OCI-LY1 (cell line): ENCODE measurements around the gene SH3BP1.
A peak's percentile ranks its signal among the peaks of the same experiment; 100 is the strongest.

Experiments
- EZH2 ChIP-seq: fragments of 200-600 bp; sonication (generic), shearing (Covaris generic); IDR thresholded peaks from 2 replicates; pipeline ENCODE4 v1.8.0; 2017; ENCODE audit warnings: borderline replicate concordance, mixed run types, mild to moderate bottlenecking, antibody characterized with exemption, low read length, moderate library complexity, mixed read lengths
- TF ChIP-seq, protein P1 (sequence below): fragments of 200-600 bp; sonication (generic), shearing (Covaris generic); IDR thresholded peaks from 2 replicates; pipeline ENCODE4 v1.5.1; 2017; ENCODE audit warnings: mild to moderate bottlenecking, antibody characterized with exemption, low read length, moderate library complexity, mixed read lengths

DNA sequence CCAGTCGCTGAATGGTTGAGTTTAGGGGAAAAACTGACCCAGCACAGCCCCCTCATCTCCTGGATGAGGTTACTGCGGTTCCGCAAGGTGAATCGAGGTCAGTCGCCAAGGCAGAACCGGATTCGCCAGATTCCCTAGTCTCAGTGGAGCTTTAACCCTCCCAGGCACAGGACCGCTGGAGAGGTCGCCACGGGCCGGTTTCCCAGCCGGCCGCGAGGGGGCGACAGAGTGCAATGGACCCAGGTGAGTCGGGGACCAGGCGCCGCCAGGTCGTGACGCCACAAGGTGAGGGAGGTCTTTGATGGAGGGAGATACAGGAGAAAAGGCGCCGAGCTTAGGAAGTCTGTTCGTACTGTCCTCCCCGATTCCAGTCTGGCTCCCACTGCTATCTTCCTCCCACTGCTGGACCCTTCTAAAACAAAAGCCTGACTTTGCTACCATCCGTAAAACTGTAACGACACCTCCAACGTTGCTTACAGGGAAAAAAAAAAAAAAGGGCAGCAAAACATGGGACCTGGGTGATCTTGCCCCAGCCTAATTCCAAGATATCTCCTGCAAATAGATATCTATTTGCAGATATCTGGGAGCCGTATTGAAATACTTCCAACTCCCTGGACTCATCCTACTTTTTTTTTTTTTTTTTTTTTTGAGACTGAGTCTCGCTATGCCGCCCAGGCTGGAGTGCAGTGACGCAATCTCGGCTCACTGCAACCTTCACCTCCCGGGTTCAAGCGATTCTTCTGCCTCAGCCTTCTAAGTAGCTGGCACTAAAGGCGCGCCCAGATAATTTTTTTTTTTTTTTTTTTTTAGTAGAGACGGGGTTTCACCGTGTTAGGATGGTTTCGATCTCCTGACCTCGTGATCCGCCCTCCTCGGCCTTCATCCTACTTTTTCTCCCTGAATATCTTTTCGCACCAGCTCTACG, 32.2 kb upstream of the SH3BP1 start:
- TF ChIP-seq, protein P1, sequence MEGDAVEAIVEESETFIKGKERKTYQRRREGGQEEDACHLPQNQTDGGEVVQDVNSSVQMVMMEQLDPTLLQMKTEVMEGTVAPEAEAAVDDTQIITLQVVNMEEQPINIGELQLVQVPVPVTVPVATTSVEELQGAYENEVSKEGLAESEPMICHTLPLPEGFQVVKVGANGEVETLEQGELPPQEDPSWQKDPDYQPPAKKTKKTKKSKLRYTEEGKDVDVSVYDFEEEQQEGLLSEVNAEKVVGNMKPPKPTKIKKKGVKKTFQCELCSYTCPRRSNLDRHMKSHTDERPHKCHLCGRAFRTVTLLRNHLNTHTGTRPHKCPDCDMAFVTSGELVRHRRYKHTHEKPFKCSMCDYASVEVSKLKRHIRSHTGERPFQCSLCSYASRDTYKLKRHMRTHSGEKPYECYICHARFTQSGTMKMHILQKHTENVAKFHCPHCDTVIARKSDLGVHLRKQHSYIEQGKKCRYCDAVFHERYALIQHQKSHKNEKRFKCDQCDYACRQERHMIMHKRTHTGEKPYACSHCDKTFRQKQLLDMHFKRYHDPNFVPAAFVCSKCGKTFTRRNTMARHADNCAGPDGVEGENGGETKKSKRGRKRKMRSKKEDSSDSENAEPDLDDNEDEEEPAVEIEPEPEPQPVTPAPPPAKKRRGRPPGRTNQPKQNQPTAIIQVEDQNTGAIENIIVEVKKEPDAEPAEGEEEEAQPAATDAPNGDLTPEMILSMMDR, result peak; percentile 98
- TF ChIP-seq EZH2, result no peak
